ENCODE data around the gene CCDC15. TPM values are rescaled to one million over a fixed set of nuclear protein-coding genes. Genes with fewer than 3 reads are reported as not detected.
"Not testable (repeated sequence)": the region's sequence is repeated elsewhere in the genome, so short reads cannot be mapped to it uniquely, and the experiment has no call there.

Gene CCDC15
- total RNA-seq, 2 donors from 2014 or later: 1.2 to 2.5 TPM

DNA sequence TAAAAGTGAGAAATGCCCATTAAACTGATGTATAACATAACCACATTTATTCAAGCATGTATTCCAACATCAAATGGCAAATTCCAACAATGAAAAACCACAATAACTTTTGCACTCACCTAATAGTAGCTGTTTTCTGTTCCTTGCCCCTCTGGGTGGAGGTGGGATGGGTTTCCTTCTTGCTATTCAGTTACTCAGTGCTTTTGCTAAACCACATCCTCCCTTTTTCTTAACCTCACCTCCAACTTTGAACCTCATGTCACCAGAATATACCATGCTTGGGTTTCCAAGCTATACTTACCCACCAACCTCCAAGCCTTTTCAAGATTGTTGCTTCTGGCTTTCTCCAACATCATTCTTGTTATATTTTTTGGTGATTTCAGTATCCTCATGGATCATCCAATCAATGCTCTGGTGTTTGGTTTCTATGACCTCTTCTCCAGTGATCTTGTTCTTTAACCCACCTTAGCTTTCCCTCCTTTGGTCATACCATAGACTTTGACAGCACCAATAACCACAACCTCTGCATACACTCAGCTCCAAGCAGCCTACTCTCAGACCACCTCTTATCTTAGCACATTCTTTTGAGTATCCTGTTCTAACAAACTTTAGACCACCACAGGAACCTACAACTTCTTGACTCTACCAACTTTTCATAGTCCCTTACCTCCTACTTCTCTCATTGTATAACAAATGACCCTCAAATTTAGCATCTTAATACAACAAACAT lies 3.2 kb upstream of the CCDC15 start:
- H3K9ac ChIP-seq (ENCODE audit: low read depth in 2 of 2, low read length in 2 of 2): no peak overlapping the region
- no peaks in the 10 kb centered on the region for H3K4me1 ChIP-seq
- TF ChIP-seq, protein P1, sequence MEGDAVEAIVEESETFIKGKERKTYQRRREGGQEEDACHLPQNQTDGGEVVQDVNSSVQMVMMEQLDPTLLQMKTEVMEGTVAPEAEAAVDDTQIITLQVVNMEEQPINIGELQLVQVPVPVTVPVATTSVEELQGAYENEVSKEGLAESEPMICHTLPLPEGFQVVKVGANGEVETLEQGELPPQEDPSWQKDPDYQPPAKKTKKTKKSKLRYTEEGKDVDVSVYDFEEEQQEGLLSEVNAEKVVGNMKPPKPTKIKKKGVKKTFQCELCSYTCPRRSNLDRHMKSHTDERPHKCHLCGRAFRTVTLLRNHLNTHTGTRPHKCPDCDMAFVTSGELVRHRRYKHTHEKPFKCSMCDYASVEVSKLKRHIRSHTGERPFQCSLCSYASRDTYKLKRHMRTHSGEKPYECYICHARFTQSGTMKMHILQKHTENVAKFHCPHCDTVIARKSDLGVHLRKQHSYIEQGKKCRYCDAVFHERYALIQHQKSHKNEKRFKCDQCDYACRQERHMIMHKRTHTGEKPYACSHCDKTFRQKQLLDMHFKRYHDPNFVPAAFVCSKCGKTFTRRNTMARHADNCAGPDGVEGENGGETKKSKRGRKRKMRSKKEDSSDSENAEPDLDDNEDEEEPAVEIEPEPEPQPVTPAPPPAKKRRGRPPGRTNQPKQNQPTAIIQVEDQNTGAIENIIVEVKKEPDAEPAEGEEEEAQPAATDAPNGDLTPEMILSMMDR (IDR thresholded peaks at IDR 0.05): no peak
- no peaks in the 10 kb centered on the region for H3K27me3 ChIP-seq
- no peak for DNase-seq
- intact Hi-C loops (cut with DNase I): loop anchor here (10.0 kb wide), 1 partner anchor 644 kb away; the partner anchor contains the start of gene STT3A
- no peak overlapping the region for H3K27ac ChIP-seq
- no peaks in the 10 kb centered on the region for H3K36me3 ChIP-seq
- H3K9me3 ChIP-seq: no peaks in the 10 kb centered on the region
- H3K4me3 ChIP-seq: no peak overlapping the region

DNA sequence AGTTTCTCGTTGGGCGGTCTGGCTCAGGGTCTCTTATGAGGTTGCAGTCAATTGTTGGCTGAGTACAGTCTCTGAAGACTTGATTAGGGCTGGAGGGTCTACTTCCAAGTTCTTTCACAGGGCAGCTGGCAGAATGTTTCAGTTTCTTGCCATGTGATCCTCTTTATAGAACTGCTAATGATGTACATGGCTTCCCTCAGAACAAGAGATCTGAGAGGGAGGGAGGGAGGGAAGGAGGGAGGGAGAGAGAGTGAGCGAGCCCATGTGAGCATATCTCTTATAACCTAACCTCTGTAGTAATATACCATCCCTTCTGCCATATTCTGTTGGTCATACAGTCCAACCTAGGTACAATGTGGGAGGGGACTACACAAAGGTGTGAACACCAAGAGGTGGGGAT lies 2.7 kb upstream of the CCDC15 start:
- Histone ChIP-seq H3K27ac (no peak overlapping the region), H3K4me3 (no peak overlapping the region), H3K9ac (ENCODE audit: low read depth in 2 of 2, low read length in 2 of 2) (no peak overlapping the region), H3K27me3 (no peaks in the 10 kb centered on the region), H3K4me1 (no peaks in the 10 kb centered on the region), H3K9me3 (no peaks in the 10 kb centered on the region), H3K36me3 (no peaks in the 10 kb centered on the region)
- TF ChIP-seq, protein P1 (IDR thresholded peaks at IDR 0.05): no peak
- intact Hi-C loops (cut with DNase I): loop anchor here (10.0 kb wide), 1 partner anchor 643 kb away; the partner anchor contains the start of gene STT3A
- no peak for DNase-seq

GRCh38 chr11:124954590-124954955 lies 571 bp downstream of the CCDC15 start:
- Histone ChIP-seq H3K9ac (ENCODE audit: low read depth in 2 of 2, low read length in 2 of 2) (peak overlapping the region; percentile 35 to 78), H3K27ac (no peak overlapping the region), H3K36me3 (no peaks in the 10 kb centered on the region), H3K27me3 (no peaks in the 10 kb centered on the region), H3K4me1 (no peaks in the 10 kb centered on the region), H3K4me3 (peak overlapping the region; percentile 71), H3K9me3 (no peaks in the 10 kb centered on the region)
- intact Hi-C loops (cut with DNase I): loop anchor here (10.0 kb wide), 1 partner anchor 640 kb away; the partner anchor contains the start of gene STT3A
- TF ChIP-seq, protein P1 (IDR thresholded peaks at IDR 0.05): no peak
- DNase-seq: no peak

- no peak for DNase-seq
- intact Hi-C loops (cut with DNase I): loop anchor here (5.0 to 10.0 kb wide), 2 partner anchors 187 to 640 kb away; partner anchors contain the start of gene STT3A
- H3K4me3 ChIP-seq: no peak overlapping the region
- no peaks in the 10 kb centered on the region for H3K9me3 ChIP-seq
- no peaks in the 10 kb centered on the region for H3K4me1 ChIP-seq
- no peaks in the 10 kb centered on the region for H3K36me3 ChIP-seq
- no peak overlapping the region for H3K9ac ChIP-seq (ENCODE audit: low read depth in 2 of 2, low read length in 2 of 2)
- H3K27me3 ChIP-seq: no peaks in the 10 kb centered on the region
- H3K27ac ChIP-seq: no peak overlapping the region
- TF ChIP-seq, protein P1 (IDR thresholded peaks at IDR 0.05): no peak
These were observed 1.0 kb downstream of the CCDC15 start for GRCh38 chr11:124955035-124955434.

- TF ChIP-seq, protein P1 (IDR thresholded peaks at IDR 0.05): peak; percentile 62
- no peak overlapping the region for H3K9ac ChIP-seq (ENCODE audit: low read depth in 2 of 2, low read length in 2 of 2)
- no peaks in the 10 kb centered on the region for H3K9me3 ChIP-seq
- no peaks in the 10 kb centered on the region for H3K27me3 ChIP-seq
- no peak overlapping the region for H3K4me3 ChIP-seq
- H3K27ac ChIP-seq: no peak overlapping the region
- DNase-seq: peak; percentile 23
- intact Hi-C loops (cut with DNase I): loop anchor here (5.0 kb wide), 1 partner anchor 385 kb away; no protein-coding TSS in a partner anchor
- H3K4me1 ChIP-seq: no peaks in the 10 kb centered on the region
- H3K36me3 ChIP-seq: no peaks in the 10 kb centered on the region
These were observed 8.1 kb downstream of the CCDC15 start for GRCh38 chr11:124961972-124962609.

DNA sequence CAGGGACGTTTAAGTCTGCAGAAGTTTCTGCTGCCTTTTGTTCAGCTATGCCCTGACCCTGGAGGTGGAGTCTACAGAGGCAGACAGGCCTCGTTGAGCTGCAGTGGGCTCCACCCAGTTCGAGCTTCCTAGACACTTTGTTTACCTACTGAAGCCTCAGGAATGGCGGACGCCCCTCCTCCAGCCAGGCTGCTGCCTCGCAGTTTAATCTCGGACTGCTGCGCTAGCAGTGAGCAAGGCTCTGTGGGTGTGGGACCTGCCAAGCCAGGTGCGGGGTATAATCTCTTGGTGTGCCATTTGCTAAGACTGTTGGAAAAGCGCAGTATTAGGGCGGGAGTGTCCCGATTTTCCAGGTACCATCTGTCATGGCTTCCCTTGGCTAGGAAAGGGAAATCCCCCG lies 14.2 kb downstream of the CCDC15 start:
- H3K9me3 ChIP-seq; H3K4me3 ChIP-seq; H3K9ac ChIP-seq (ENCODE audit: low read depth in 2 of 2, low read length in 2 of 2); H3K27ac ChIP-seq; H3K27me3 ChIP-seq; DNase-seq; H3K36me3 ChIP-seq; H3K4me1 ChIP-seq; intact Hi-C loops (cut with DNase I): not testable (repeated sequence)
